ENCODE results near the gene LILRA5. TPM values are rescaled to one million over a fixed set of nuclear protein-coding genes. Genes with fewer than 3 reads are reported as not detected.

Gene LILRA5
- polyA plus RNA-seq, 1 of the 3 experiments (the other 2 are of a cell fraction), result not detected

DNA sequence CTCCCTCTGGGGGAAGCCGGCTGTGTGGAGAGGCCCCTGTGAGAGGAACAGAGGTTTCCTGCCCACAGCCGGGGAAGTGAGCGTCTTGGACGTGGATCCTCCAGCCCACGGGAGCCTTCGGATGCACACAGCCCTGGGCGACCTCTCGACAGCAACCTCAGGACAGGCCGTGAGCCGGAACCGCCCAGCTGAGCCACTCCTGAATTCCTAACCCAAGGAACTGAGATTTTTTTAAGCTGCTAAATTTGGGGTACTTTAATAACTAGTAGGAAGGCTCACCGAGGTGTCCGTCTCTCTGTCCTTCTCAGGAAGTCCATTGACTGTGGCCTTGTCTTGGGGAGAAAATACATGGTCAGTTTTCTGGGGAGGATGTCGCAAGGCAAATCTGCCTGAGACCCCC is 42.7 kb upstream of the LILRA5 start:
- H3K79me2 ChIP-seq (ENCODE audit: insufficient read depth), result no peaks in the 10 kb centered on the region
- no peaks in the 10 kb centered on the region for H3K4me1 ChIP-seq (ENCODE audit: control insufficient read depth in 1 of 2, insufficient read depth in 2 of 2, low read depth in 1 of 2, low read length in 1 of 2)
- H3K9me2 ChIP-seq, result no peaks in the 10 kb centered on the region
- no peak overlapping the region for H3K4me3 ChIP-seq (ENCODE audit: low read depth in 2 of 2, low read length in 1 of 2)
- DNase-seq, result no peak
- H3K4me2 ChIP-seq, result no peak overlapping the region
- POLR2A ChIA-PET, result no interaction called here
- 25% methylated on average over 4 of the region's 14 CpGs for WGBS (ENCODE audit: low lambda C conversion rate)
- no peaks in the 10 kb centered on the region for H3K9me3 ChIP-seq
- H3K36me3 ChIP-seq (replicated peaks in 1 of 2; ENCODE audit: control insufficient read depth in 1 of 2, insufficient read depth in 2 of 2, low read length in 1 of 2), result no peaks in the 10 kb centered on the region
- no peak overlapping the region for H3K27ac ChIP-seq (ENCODE audit: low read depth in 2 of 2, low read length in 1 of 2)
- no peaks in the 10 kb centered on the region for H4K20me1 ChIP-seq (ENCODE audit: insufficient read depth)
- H2AFZ ChIP-seq (ENCODE audit: low read depth), result no peak overlapping the region
- peaks cover 49% of the 10 kb centered on the region for H3K27me3 ChIP-seq (ENCODE audit: insufficient read depth)
- CTCF ChIA-PET, result interaction anchor here (1.2 to 1.9 kb wide), 2 partner anchors 31 to 35 kb away, joined by 3 to 9 read pairs; no protein-coding TSS in a partner anchor
- no peak overlapping the region for H3K9ac ChIP-seq
- no peaks in the 10 kb centered on the region for H3F3A ChIP-seq (replicated peaks; ENCODE audit: insufficient read depth)
- TF ChIP-seq GABPA (IDR thresholded peaks at IDR 0.05; ENCODE audit: low read depth) (no peak), TEAD4 (IDR thresholded peaks at IDR 0.05; ENCODE audit: borderline replicate concordance, insufficient read depth) (no peak)
- TF ChIP-seq, protein P1, sequence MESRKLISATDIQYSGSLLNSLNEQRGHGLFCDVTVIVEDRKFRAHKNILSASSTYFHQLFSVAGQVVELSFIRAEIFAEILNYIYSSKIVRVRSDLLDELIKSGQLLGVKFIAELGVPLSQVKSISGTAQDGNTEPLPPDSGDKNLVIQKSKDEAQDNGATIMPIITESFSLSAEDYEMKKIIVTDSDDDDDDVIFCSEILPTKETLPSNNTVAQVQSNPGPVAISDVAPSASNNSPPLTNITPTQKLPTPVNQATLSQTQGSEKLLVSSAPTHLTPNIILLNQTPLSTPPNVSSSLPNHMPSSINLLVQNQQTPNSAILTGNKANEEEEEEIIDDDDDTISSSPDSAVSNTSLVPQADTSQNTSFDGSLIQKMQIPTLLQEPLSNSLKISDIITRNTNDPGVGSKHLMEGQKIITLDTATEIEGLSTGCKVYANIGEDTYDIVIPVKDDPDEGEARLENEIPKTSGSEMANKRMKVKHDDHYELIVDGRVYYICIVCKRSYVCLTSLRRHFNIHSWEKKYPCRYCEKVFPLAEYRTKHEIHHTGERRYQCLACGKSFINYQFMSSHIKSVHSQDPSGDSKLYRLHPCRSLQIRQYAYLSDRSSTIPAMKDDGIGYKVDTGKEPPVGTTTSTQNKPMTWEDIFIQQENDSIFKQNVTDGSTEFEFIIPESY (IDR thresholded peaks at IDR 0.05; ENCODE audit: borderline replicate concordance, low read depth), result no peak

DNA sequence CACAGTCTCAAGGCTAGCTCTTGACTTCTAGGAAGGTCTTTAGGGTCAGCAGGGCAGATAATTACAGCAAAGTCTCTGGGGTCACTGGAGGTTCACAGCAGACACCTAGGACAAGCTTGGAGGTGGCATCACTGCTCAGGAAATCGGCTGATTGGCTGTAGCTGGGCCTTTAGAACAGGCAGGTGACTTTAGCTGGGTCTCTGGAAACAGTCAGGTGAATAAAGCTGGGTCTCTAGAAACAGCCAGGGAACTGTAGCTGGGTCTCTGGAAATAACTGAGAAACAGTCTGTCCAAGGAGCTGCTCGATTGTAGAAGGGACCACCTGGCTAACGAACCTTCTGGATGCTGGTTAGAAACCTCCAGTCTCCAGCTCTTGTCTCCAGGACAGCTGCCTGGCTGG is 41.8 kb upstream of the LILRA5 start:
- ChIA-PET CTCF (interaction anchor here (0.6 to 1.9 kb wide), 2 partner anchors 36 to 38 kb away, joined by 3 to 9 read pairs; no protein-coding TSS in a partner anchor), POLR2A (no interaction called here)
- Histone ChIP-seq H3K4me1 (ENCODE audit: control insufficient read depth in 1 of 2, insufficient read depth in 2 of 2, low read depth in 1 of 2, low read length in 1 of 2) (no peaks in the 10 kb centered on the region), H2AFZ (ENCODE audit: low read depth) (no peak overlapping the region), H3K9me2 (no peaks in the 10 kb centered on the region), H3K9me3 (no peaks in the 10 kb centered on the region), H3F3A (replicated peaks; ENCODE audit: insufficient read depth) (no peaks in the 10 kb centered on the region), H4K20me1 (ENCODE audit: insufficient read depth) (no peaks in the 10 kb centered on the region), H3K9ac (no peak overlapping the region), H3K27ac (ENCODE audit: low read depth in 2 of 2, low read length in 1 of 2) (no peak overlapping the region), H3K27me3 (ENCODE audit: insufficient read depth) (peaks cover 54% of the 10 kb centered on the region), H3K4me2 (no peak overlapping the region), H3K36me3 (replicated peaks in 1 of 2; ENCODE audit: control insufficient read depth in 1 of 2, insufficient read depth in 2 of 2, low read length in 1 of 2) (no peaks in the 10 kb centered on the region), H3K4me3 (ENCODE audit: low read depth in 2 of 2, low read length in 1 of 2) (no peak overlapping the region), H3K79me2 (ENCODE audit: insufficient read depth) (no peaks in the 10 kb centered on the region)
- WGBS (ENCODE audit: low lambda C conversion rate), result 0% methylated on average over 2 of the region's 3 CpGs
- DNase-seq, result no peak
- TF ChIP-seq SIN3A (IDR thresholded peaks at IDR 0.05; ENCODE audit: borderline replicate concordance, low read depth, low read length) (no peak), EZH2phosphoT487 (IDR thresholded peaks at IDR 0.05; ENCODE audit: borderline replicate concordance, low read depth) (no peak), NFIC (IDR thresholded peaks at IDR 0.05; ENCODE audit: borderline replicate concordance) (no peak), MEF2A (IDR thresholded peaks at IDR 0.05; ENCODE audit: borderline replicate concordance, low read depth) (no peak), TEAD4 (IDR thresholded peaks at IDR 0.05; ENCODE audit: borderline replicate concordance, insufficient read depth) (no peak), FOSL2 (IDR thresholded peaks at IDR 0.05; ENCODE audit: borderline replicate concordance, low read depth) (no peak), SMC3 (IDR thresholded peaks at IDR 0.05; ENCODE audit: low read depth, low read length) (no peak)
- TF ChIP-seq, protein P2, sequence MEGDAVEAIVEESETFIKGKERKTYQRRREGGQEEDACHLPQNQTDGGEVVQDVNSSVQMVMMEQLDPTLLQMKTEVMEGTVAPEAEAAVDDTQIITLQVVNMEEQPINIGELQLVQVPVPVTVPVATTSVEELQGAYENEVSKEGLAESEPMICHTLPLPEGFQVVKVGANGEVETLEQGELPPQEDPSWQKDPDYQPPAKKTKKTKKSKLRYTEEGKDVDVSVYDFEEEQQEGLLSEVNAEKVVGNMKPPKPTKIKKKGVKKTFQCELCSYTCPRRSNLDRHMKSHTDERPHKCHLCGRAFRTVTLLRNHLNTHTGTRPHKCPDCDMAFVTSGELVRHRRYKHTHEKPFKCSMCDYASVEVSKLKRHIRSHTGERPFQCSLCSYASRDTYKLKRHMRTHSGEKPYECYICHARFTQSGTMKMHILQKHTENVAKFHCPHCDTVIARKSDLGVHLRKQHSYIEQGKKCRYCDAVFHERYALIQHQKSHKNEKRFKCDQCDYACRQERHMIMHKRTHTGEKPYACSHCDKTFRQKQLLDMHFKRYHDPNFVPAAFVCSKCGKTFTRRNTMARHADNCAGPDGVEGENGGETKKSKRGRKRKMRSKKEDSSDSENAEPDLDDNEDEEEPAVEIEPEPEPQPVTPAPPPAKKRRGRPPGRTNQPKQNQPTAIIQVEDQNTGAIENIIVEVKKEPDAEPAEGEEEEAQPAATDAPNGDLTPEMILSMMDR (IDR thresholded peaks at IDR 0.05), result no peak
- TF ChIP-seq, protein P3, sequence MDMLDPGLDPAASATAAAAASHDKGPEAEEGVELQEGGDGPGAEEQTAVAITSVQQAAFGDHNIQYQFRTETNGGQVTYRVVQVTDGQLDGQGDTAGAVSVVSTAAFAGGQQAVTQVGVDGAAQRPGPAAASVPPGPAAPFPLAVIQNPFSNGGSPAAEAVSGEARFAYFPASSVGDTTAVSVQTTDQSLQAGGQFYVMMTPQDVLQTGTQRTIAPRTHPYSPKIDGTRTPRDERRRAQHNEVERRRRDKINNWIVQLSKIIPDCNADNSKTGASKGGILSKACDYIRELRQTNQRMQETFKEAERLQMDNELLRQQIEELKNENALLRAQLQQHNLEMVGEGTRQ (IDR thresholded peaks at IDR 0.05; ENCODE audit: borderline replicate concordance, low read depth, low read length), result no peak

All from SK-N-SH (cell line).